GM10266 (cell line): Measurements from ENCODE around the gene SRPK2.

Experiments used
- DNase-seq: peaks from one replicate; pipeline ENCODE4 v3.0.0; 2012; ENCODE audit errors: extremely low spot score
- CTCF ChIP-seq: IDR thresholded peaks from 2 replicates; pipeline ENCODE4 v1.5.1; 2012; ENCODE audit warnings: mild to moderate bottlenecking, low read depth; ENCODE audit not compliant: control insufficient read depth, insufficient read depth; ENCODE audit errors: missing control alignments

SRPK2 gene

GRCh38 chr7:105122619-105123018 lies 266.1 kb downstream of the SRPK2 start:
- no peak for TF ChIP-seq CTCF
- no peak for DNase-seq

DNA sequence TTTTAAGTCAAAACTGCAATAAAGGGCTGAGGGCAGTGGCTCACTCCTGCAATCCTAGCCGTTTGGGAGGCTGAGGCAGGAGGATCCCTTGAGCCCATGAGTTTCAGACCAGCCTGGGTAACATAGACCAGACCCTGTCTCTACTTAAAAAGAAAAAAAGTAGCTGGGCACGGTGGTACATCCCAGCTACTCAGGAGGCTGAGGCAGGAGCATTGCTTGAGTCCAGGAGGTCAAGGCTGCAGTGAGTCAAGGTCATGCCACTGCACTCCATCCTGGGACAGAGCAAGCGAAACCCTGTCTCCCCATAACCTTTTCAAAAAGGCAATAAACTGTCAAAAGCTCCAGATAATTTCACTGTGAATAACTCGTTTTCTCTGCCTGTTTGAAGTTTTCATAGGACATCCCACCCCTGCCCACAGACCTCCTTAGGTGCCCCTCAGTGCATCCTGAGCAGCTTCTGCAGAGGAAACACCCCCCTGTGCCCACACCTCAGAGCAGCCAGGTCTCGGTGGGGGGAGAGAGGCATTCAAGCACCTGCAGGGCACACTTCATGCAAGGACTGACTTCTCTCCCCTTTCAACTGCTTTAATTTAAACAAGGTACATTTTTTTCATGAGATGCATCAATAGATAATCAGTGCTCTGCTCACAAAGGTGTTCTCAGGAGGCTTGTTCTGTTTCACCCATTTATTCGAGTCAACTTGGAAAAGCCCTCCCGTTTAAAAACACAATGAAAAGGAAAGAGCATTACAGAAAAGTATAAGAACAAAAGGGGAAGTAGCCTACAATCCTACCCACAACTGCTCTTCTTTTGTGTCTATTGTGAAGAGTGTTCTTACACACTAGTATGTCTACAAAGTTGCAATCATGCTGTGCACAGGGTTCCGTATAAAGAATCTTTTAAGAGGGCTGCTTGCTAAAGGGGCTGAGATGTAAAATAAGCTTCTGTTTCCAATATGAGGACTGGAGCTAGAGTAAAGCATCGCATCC lies 269.8 kb downstream of the SRPK2 start:
- DNase-seq: no peak
- TF ChIP-seq CTCF: no peak

- no peak for TF ChIP-seq CTCF
- DNase-seq: no peak
These were observed 276.0 kb downstream of the SRPK2 start for GRCh38 chr7:105112440-105113418.

- no peak for TF ChIP-seq CTCF
- no peak for DNase-seq
These were observed 281.3 kb downstream of the SRPK2 start for GRCh38 chr7:105107458-105107857.

GRCh38 chr7:105106473-105106872 lies 282.2 kb downstream of the SRPK2 start:
- TF ChIP-seq CTCF: no peak
- DNase-seq: no peak

GRCh38 chr7:105105579-105105978 lies 283.1 kb downstream of the SRPK2 start:
- DNase-seq: no peak
- TF ChIP-seq CTCF: no peak
